ENCODE data around the gene FBN1. TPM values are rescaled to one million over a fixed set of nuclear protein-coding genes. Genes with fewer than 3 reads are reported as not detected.

FBN1 gene
- total and polyA plus RNA-seq, 8 donors: 1.5 to 35.2 (median 5.2) TPM

DNA sequence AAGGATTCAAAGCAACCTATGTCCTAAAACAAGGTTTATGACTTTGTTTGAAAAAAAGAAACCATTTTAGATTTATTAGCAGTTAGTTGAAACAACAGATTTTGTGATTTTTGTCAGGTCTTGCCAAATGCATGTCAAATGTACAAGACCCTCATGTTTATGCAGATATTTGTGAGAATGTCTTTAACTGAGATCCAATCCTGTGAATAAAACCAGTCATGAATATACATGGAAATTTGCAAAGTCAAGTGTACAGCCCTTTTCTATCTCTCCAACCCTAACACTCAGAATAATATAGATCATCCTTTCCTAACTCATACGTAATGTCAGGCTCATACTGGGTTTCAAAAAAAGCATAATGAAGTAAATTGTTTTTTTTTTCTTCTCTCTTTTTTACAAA is 237.9 kb downstream of the FBN1 start:
- intact Hi-C loops (cut with DNase I): no loop called here
- DNase-seq (no peak), FAIRE-seq (no peak), ATAC-seq (no peak)
- no peaks in the 10 kb centered on the region for H3K27me3 ChIP-seq
- no peak overlapping the region for H3K27ac ChIP-seq
- no peak for TF ChIP-seq CTCF (IDR thresholded peaks at IDR 0.05)
- no peaks in the 10 kb centered on the region for H3K4me1 ChIP-seq
- no peak overlapping the region for H3K4me3 ChIP-seq
- WGBS, 2 donors: 78 to 84% methylated on average over 1 of the region's 1 CpG
- no peaks in the 10 kb centered on the region for H3K9me3 ChIP-seq
- no peaks in the 10 kb centered on the region for H3K36me3 ChIP-seq

GRCh38 chr15:48406911-48407310 is 238.6 kb downstream of the FBN1 start:
- H3K9me3 ChIP-seq: no peaks in the 10 kb centered on the region
- DNase-seq: no peak
- H3K4me3 ChIP-seq: no peak overlapping the region
- no peak for TF ChIP-seq CTCF (IDR thresholded peaks at IDR 0.05)
- no peak overlapping the region for H3K27ac ChIP-seq
- 67 to 89% methylated on average over 1 of the region's 1 CpG for whole genome bisulfite sequencing, 2 donors
- FAIRE-seq: no peak
- ATAC-seq: no peak
- H3K4me1 ChIP-seq: no peaks in the 10 kb centered on the region
- intact Hi-C loops (cut with DNase I): no loop called here
- no peaks in the 10 kb centered on the region for H3K27me3 ChIP-seq
- H3K36me3 ChIP-seq: no peaks in the 10 kb centered on the region

GRCh38 chr15:48406266-48406891 is 239.1 kb downstream of the FBN1 start:
- intact Hi-C loops (cut with DNase I): no loop called here
- Histone ChIP-seq H3K27me3 (no peaks in the 10 kb centered on the region), H3K4me3 (no peak overlapping the region), H3K27ac (no peak overlapping the region), H3K36me3 (no peaks in the 10 kb centered on the region), H3K4me1 (no peaks in the 10 kb centered on the region), H3K9me3 (no peaks in the 10 kb centered on the region)
- WGBS, 2 donors: 74 to 79% methylated on average over 8 of the region's 8 CpGs
- DNase-seq (no peak), ATAC-seq (no peak), FAIRE-seq (no peak)
- no peak for TF ChIP-seq CTCF (IDR thresholded peaks at IDR 0.05)

DNA sequence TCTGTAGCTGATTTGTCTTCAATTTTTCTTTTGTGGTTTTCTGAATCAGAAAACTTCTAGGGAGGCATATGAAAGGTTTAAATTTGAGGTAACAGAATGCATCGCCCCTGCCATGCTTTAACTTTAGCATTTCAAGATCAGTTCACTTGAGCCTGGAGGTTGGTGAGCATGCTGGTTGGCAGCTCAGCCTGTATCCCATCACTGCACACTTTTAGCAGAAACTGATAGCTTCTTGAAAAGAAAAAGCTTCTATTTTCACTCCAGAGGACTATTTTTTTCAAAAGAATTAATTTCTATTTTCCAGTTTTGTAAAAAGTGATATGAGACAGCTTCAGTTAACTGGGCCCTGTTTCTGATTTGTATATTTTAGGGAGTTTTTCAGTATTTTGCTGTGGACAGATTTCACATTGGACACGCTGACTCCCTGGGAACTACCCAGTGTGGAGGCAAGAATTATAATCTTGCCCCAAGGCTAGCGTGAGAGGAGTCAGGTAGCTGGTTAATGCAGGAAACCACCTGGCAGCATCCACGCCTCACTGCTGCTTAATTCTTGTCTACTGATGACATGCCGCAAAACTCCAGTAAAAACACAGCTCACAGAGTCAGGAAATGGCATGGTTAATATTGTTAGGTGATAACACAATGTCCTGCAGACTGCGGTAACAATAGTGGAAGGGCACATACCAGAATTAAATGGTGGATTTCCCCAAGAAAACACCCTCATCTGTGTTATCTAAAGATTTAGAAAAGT is 242.9 kb downstream of the FBN1 start:
- WGBS, 2 donors: 80% methylated on average over 6 of the region's 6 CpGs
- no peak for FAIRE-seq

More for the DNA sequence above, 242.9 kb downstream of the FBN1 start:
- H3K27ac ChIP-seq: no peak overlapping the region
- no peak for DNase-seq
- no peaks in the 10 kb centered on the region for H3K4me1 ChIP-seq
- H3K9me3 ChIP-seq: no peaks in the 10 kb centered on the region
- H3K4me3 ChIP-seq: no peak overlapping the region
- TF ChIP-seq CTCF (IDR thresholded peaks at IDR 0.05): no peak
- H3K27me3 ChIP-seq: no peaks in the 10 kb centered on the region
- no peaks in the 10 kb centered on the region for H3K36me3 ChIP-seq
- no peak for ATAC-seq
- intact Hi-C loops (cut with DNase I): no loop called here

Data from pancreas (tissue), 10 donors.